OCI-LY7 (cell line): ENCODE data around the gene LRP1B. TPM values are rescaled to one million over a fixed set of nuclear protein-coding genes. Genes with fewer than 3 reads are reported as not detected.

Source experiments
- BruUV-seq: library from RNA; stranded (reverse); fragments of 400-500 nt; replicated peaks from 2 replicates; lab custom pipeline; 2021; lab: Mats Ljungman, UMichigan
- CTCF ChIA-PET: fragments of 300-600 bp; sonication (Branson Sonifier 250); formaldehyde crosslinking; loops from one replicate; lab custom pipeline; 2022; ENCODE audit warnings: antibody characterized with exemption; ENCODE audit not compliant: unreplicated experiment; lab: Charles Lee
- POLR2A ChIA-PET: fragments of 300-600 bp; sonication (Branson Sonifier 250); formaldehyde crosslinking; loops from one replicate; lab custom pipeline; 2022; ENCODE audit warnings: antibody characterized with exemption; lab: Charles Lee
- DNase-seq: peaks from one replicate; pipeline ENCODE4 v3.0.0-alpha.2; 2015; ENCODE audit warnings: low spot score
- H2AFZ ChIP-seq: fragments of 200-600 bp; sonication (generic), shearing (Covaris generic); 2 replicates; pipeline ENCODE4 v1.6.1; 2014; ENCODE audit warnings: mild to moderate bottlenecking, antibody characterized with exemption, low read length, moderate library complexity
- H3K27ac ChIP-seq: fragments of 200-600 bp; sonication (generic); 2 replicates; pipeline ENCODE4 v1.5.1; 2014; ENCODE audit warnings: mixed run types, low read depth, mild to moderate bottlenecking, moderate library complexity, low read length, inconsistent platforms; ENCODE audit not compliant: poor library complexity, severe bottlenecking
- H3K36me3 ChIP-seq: fragments of 200-600 bp; sonication (generic); 2 replicates; pipeline ENCODE4 v1.6.1; 2014; ENCODE audit warnings: mild to moderate bottlenecking, antibody characterized with exemption, low read length, moderate library complexity, mixed read lengths; ENCODE audit not compliant: insufficient read depth
- H3K4me1 ChIP-seq: fragments of 200-600 bp; sonication (generic); 2 replicates; pipeline ENCODE4 v1.5.1; 2014; ENCODE audit warnings: mild to moderate bottlenecking, low read length; ENCODE audit not compliant: insufficient read depth, poor library complexity, severe bottlenecking
- H3K4me2 ChIP-seq: fragments of 200-600 bp; sonication (generic); 2 replicates; pipeline ENCODE4 v1.6.1; 2014; ENCODE audit warnings: mild to moderate bottlenecking, low read length
- H3K4me3 ChIP-seq: fragments of 200-600 bp; sonication (generic); 2 replicates; pipeline ENCODE4 v1.5.1; 2014; ENCODE audit warnings: mild to moderate bottlenecking, low read depth, low read length; ENCODE audit not compliant: poor library complexity, severe bottlenecking
- H3K79me2 ChIP-seq: fragments of 200-600 bp; sonication (generic); 2 replicates; pipeline ENCODE4 v1.6.1; 2016; ENCODE audit warnings: low read depth, mild to moderate bottlenecking, low read length, moderate library complexity, mixed read lengths; ENCODE audit not compliant: insufficient read depth
- H3K9me2 ChIP-seq: fragments of 200-600 bp; sonication (generic); 2 replicates; pipeline ENCODE4 v1.6.1; 2016; ENCODE audit warnings: mild to moderate bottlenecking, low read length, mixed read lengths; ENCODE audit not compliant: insufficient read depth
- H3K9me3 ChIP-seq: fragments of 200-600 bp; sonication (generic); 2 replicates; pipeline ENCODE4 v1.6.1; 2014; ENCODE audit warnings: mild to moderate bottlenecking, mixed run types, low read length, mixed read lengths
- H4K20me1 ChIP-seq: fragments of 200-600 bp; sonication (generic); 2 replicates; pipeline ENCODE4 v1.6.1; 2014; ENCODE audit warnings: mild to moderate bottlenecking, antibody characterized with exemption, low read length, moderate library complexity, mixed read lengths; ENCODE audit not compliant: insufficient read depth
- CTCF ChIP-seq: fragments of 200-600 bp; sonication (generic); conservative IDR thresholded peaks from 2 replicates; pipeline ENCODE4 v1.5.1; 2014; ENCODE audit warnings: mild to moderate bottlenecking, antibody characterized with exemption, low read length, moderate library complexity, mixed read lengths
- EZH2phosphoT487 ChIP-seq: fragments of 200-600 bp; sonication (generic); IDR thresholded peaks from 2 replicates; pipeline ENCODE4 v1.6.1; 2018; ENCODE audit warnings: low read depth, borderline replicate concordance, mild to moderate bottlenecking, mixed run types, antibody characterized with exemption, low read length, moderate library complexity, mixed read lengths
- intact Hi-C: fragments of 100-400 bp; cut with micrococcal nuclease; formaldehyde crosslinking; loops from one replicate; pipeline ENCODE4 v1.10.0; 2022; ENCODE audit not compliant: unreplicated experiment
- total RNA-seq, 2 experiments: library from RNA; depleted of rRNA in 1 of 2; stranded (reverse); fragments of >200 nt in 1 of 2; shearing (Covaris generic) in 1 of 2; gene quantifications; 2 replicates each; pipeline ENCODE4 v1.2.3, GENCODE V29; 2014 to 2022

The LRP1B gene
- total RNA-seq, 2 experiments from 2014 or later: not detected

DNA sequence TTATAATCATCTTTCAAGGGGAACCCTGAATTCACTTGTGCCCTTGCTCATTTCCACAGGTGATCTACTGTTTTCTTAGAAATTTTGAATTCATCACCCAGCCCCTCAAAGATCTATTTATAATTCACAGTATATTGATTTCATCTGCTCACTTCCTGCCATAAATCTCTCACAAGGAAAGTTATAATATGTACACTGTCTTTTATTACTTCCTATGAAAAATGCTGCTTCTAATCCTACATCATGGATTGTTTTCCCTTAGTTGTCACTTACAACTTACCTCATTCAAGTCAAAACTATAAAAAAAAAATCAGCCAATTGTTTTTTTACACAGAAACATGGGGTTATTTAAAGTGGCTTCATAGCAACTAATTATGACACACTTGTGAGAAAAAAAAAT, 1443.0 kb downstream of the LRP1B start:
- no peaks in the 10 kb centered on the region for H3K36me3 ChIP-seq
- POLR2A ChIA-PET: interaction anchor here (0.7 kb wide), 1 partner anchor 127 kb away, joined by 3 read pairs; no protein-coding TSS in a partner anchor
- no peak for TF ChIP-seq EZH2phosphoT487
- H3K4me2 ChIP-seq: no peak overlapping the region
- no peak overlapping the region for H3K4me3 ChIP-seq
- CTCF ChIA-PET: no interaction called here
- H2AFZ ChIP-seq: no peak overlapping the region
- H3K9me2 ChIP-seq: no peaks in the 10 kb centered on the region
- no peaks in the 10 kb centered on the region for H4K20me1 ChIP-seq
- H3K27ac ChIP-seq: no peak overlapping the region
- intact Hi-C loops: no loop called here
- no peak for DNase-seq
- no peaks in the 10 kb centered on the region for H3K4me1 ChIP-seq
- H3K79me2 ChIP-seq: no peaks in the 10 kb centered on the region
- H3K9me3 ChIP-seq: no peaks in the 10 kb centered on the region
- BruUV-seq: no TSS peak

- H3K9me2 ChIP-seq: no peaks in the 10 kb centered on the region
- no peaks in the 10 kb centered on the region for H4K20me1 ChIP-seq
- TF ChIP-seq CTCF (no peak), EZH2phosphoT487 (no peak)
- no peaks in the 10 kb centered on the region for H3K79me2 ChIP-seq
- CTCF ChIA-PET: no interaction called here
- no peak overlapping the region for H3K4me3 ChIP-seq
- H2AFZ ChIP-seq: no peak overlapping the region
- BruUV-seq: no TSS peak
- H3K4me2 ChIP-seq: no peak overlapping the region
- no peak for DNase-seq
- no peaks in the 10 kb centered on the region for H3K4me1 ChIP-seq
- no peak overlapping the region for H3K27ac ChIP-seq
- H3K9me3 ChIP-seq: no peaks in the 10 kb centered on the region
- no peaks in the 10 kb centered on the region for H3K36me3 ChIP-seq
- POLR2A ChIA-PET: no interaction called here
- intact Hi-C loops: no loop called here
Observed at GRCh38 chr2:140683658-140684057, 1447.2 kb downstream of the LRP1B start.

DNA sequence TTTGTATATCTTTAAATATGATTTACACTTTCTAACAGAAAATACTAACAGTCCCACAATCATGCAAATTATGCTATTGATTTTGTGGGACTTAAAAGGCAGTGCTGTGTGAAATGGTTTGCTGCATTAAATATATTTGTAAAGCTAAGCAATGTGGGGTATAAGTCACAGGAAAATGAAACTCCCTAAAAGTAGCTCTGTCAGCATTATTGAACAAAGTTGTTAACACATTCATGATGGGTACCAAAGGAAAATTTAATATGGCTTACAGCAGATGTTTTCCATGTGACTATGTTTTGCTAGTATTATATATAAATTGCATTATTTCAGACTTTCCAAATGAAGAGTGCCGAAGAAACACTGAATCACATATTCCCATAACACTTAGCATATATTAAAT, 1450.0 kb downstream of the LRP1B start:
- no peaks in the 10 kb centered on the region for H3K79me2 ChIP-seq
- POLR2A ChIA-PET: no interaction called here
- TF ChIP-seq CTCF (no peak), EZH2phosphoT487 (no peak)
- H3K9me3 ChIP-seq: no peaks in the 10 kb centered on the region
- H2AFZ ChIP-seq: no peak overlapping the region
- H3K36me3 ChIP-seq: no peaks in the 10 kb centered on the region
- no TSS peak for BruUV-seq
- H3K4me3 ChIP-seq: no peak overlapping the region
- intact Hi-C loops: no loop called here
- no peak overlapping the region for H3K4me2 ChIP-seq
- H4K20me1 ChIP-seq: no peaks in the 10 kb centered on the region
- CTCF ChIA-PET: no interaction called here
- H3K9me2 ChIP-seq: no peaks in the 10 kb centered on the region
- H3K27ac ChIP-seq: no peak overlapping the region
- DNase-seq: no peak
- H3K4me1 ChIP-seq: no peaks in the 10 kb centered on the region
